GM21367 (cell line): ENCODE results near the gene DNAJC10.

Source experiments
- ATAC-seq: cut with Tn5 transposase; IDR thresholded peaks from one replicate; pipeline ENCODE4 v1.9.1; 2021; ENCODE audit not compliant: unreplicated experiment

The DNAJC10 gene

DNA sequence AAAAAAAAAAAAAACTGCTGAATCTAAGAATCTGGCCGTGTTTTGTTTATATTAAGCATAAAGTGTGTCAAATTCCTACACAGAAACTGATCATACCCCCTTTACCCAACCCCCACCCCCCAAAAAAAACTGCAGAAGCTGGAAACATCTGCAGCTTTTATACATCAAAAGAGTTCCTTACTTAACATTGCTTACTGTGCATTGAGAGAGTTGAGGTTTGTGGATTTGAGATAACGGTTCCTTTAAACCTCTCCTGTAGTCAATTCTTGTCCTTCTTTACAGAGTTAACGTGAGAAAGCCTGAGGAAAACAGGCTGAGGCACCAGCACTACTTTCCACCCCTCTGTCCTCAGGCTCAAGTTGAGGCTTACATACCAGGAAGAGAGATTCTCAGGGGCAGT lies 115.9 kb downstream of the DNAJC10 start:
- ATAC-seq, result no peak

DNA sequence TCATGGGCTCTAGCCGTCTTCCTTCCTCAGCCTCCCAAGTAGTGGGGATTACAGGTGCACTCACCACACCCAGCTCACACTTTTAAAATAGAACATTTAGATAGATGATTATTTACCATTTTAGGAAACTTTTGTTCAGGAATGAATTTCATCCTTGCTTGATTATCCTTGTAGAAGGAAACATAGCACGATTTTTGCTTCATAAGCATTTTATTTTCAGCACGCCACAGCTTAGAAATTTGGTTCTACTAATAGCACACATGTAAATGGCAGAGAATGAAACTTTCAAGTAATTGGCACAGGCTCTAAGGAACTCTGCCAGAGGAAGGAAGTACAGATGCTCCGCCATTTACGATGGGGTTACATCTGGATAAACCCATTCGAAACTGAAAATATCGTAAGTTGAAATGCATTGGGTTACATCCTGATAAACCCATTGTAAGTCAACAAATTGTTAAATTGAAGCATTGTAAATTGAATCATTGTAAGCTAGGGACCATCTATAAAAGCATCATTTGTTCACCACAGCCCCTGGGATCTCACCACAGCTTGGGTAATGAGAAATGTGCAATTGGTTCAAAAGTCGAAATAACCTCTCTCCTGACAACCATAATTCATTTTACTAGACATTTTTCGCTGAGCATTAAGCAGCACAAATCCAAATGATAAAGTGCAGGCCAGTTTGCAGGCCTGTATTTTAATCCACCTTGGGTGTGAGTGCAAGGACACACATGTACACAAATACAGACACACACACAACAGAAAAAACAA lies 117.2 kb downstream of the DNAJC10 start:
- ATAC-seq, result no peak

DNA sequence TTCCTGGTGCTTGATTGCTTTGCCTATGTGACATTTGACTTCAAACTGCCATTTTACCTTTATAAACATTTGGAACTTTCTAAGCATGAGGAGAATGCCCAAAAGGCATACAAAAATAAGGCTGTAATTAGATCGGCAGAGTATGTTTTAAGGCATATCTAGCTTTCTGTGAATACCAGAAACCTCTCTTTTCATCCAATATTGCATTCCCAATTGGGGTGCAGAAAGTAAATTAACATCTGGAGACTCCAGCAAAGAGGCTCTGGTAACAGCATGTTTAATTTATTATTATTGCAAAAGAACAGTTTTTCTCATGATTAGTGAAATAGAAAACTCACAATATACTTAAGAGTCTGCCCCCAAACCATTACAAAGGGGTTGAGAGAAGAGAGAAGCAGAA lies 118.2 kb downstream of the DNAJC10 start:
- no peak for ATAC-seq

DNA sequence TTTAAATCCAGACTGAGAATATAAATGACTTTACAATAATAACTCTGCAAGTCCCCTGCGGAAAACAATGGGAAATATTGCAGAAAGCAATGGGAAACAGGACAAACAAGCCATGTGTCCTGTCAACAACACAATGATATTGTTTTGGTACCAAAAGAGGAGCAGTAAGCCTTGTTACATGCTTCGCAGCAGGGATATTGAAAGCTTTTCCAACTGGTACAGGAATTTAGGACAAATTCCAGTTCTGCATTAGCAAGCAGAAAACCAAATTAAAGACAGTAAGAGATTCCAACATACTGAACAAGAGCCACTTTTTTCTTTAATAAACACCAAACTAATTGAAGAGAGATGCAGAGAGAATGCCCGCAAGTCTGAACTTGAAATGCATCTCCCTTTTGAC lies 120.4 kb downstream of the DNAJC10 start:
- ATAC-seq, result no peak
